SU-DHL-6 (cell line): ENCODE results near the gene NID2.

Experiments
- CTCF ChIP-seq: fragments of 200-600 bp; sonication (generic); IDR thresholded peaks from one replicate; pipeline ENCODE4 v1.5.1; 2017; ENCODE audit warnings: antibody characterized with exemption, mild to moderate bottlenecking, low read length, moderate library complexity; ENCODE audit not compliant: insufficient read depth, poor library complexity, severe bottlenecking
- EZH2phosphoT487 ChIP-seq: fragments of 200-600 bp; sonication (generic), shearing (Covaris generic); conservative IDR thresholded peaks from 2 replicates; pipeline ENCODE4 v1.6.1; 2018; ENCODE audit warnings: mild to moderate bottlenecking, antibody characterized with exemption, low read length, moderate library complexity, mixed read lengths

DNA sequence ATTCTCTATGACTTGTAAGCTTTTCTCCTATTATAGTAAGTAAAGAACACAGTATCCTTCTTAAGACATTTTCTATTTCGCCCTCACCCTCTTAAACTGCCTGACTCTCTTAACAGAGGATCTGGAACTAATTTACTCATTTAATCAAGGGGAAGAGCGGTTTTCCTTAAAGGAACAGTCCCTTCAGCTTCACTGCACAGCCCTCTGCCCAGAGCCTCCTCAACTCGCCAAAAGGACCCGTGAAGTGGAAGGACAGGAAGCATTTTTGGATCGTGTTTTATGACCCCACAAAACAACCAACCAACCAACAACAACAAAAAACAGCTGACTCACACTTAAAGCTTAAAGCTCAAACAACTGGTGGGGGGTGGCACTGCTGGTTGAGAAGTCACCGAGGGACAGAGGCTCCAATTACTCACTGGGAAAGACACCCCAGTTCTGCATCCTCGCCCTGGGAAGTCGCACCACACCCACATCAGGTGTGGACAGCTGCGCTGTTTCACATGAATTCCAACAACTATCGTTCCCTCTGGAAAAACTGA, 35.7 kb downstream of the NID2 start:
- no peak for TF ChIP-seq CTCF
- no peak for TF ChIP-seq EZH2phosphoT487
